ENCODE data around the gene SLC22A12.

DNA sequence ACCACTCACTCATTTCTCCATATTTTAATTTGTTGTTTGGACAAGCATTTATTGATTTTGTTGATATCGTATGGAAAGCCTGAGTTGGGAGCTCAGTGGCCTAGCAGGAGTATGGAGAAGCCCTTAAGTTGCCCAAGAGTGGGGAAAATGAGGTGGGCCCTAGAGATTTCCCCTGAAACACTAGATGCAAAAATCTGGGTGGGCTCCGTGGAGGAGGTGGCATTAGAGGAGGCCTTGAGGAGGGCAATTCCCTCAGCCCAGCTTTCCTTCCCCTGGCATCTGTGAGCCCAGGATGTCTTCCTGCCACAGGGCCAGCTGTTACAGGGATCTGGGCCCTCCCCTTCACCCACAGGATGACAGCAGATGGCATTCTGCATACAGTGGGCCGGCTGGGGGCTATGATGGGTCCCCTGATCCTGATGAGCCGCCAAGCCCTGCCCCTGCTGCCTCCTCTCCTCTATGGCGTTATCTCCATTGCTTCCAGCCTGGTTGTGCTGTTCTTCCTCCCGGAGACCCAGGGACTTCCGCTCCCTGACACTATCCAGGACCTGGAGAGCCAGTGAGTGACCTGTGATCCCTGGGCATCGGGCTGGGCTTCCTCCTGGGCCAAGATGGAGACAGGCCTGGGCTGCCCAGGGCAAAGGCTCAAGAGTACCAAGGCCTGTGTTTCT lies 21.6 kb upstream of the SLC22A12 start:
- TF ChIP-seq, protein P1, sequence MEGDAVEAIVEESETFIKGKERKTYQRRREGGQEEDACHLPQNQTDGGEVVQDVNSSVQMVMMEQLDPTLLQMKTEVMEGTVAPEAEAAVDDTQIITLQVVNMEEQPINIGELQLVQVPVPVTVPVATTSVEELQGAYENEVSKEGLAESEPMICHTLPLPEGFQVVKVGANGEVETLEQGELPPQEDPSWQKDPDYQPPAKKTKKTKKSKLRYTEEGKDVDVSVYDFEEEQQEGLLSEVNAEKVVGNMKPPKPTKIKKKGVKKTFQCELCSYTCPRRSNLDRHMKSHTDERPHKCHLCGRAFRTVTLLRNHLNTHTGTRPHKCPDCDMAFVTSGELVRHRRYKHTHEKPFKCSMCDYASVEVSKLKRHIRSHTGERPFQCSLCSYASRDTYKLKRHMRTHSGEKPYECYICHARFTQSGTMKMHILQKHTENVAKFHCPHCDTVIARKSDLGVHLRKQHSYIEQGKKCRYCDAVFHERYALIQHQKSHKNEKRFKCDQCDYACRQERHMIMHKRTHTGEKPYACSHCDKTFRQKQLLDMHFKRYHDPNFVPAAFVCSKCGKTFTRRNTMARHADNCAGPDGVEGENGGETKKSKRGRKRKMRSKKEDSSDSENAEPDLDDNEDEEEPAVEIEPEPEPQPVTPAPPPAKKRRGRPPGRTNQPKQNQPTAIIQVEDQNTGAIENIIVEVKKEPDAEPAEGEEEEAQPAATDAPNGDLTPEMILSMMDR (IDR thresholded peaks at IDR 0.05), result no peak
- TF ChIP-seq POLR2AphosphoS5 (IDR thresholded peaks at IDR 0.05) (no peak), POLR2A (IDR thresholded peaks at IDR 0.05) (no peak), EP300 (IDR thresholded peaks at IDR 0.05) (no peak)

Measured in suprapubic skin (tissue), 4 donors.